ENCODE measurements around the gene FBXL19. TPM values are rescaled to one million over a fixed set of nuclear protein-coding genes. Genes with fewer than 3 reads are reported as not detected.
A peak's percentile ranks its signal among the peaks of the same experiment; 100 is the strongest.

Gene FBXL19
- total and polyA plus RNA-seq, 9 of the 15 experiments (the other 6 are each of a cell fraction or from before 2014, with no cell fraction given): 0.13 to 48.0 (median 13.5) TPM; not detected in 1

- TF ChIP-seq SIN3B (IDR thresholded peaks at IDR 0.05; ENCODE audit: low read depth) (no peak), KLF6 (CRISPR knock-in tag; IDR thresholded peaks at IDR 0.05; ENCODE audit: borderline replicate concordance) (no peak), ZNF134 (CRISPR knock-in tag; conservative IDR thresholded peaks at IDR 0.05) (no peak), SMARCA4 (IDR thresholded peaks at IDR 0.05) (peak; percentile 40; the same call in 1 of the 2 replicates), SP2 (IDR thresholded peaks at IDR 0.05; ENCODE audit: extremely low read depth, low read depth, low read length, poor library complexity, severe bottlenecking) (no peak), TCF7 (IDR thresholded peaks at IDR 0.05; ENCODE audit: borderline replicate concordance) (no peak), ZNF316 (IDR thresholded peaks at IDR 0.05) (no peak), PCBP2 (IDR thresholded peaks at IDR 0.05; ENCODE audit: low read depth, low read length, poor library complexity, severe bottlenecking) (no peak), CREBBP (IDR thresholded peaks at IDR 0.05; ENCODE audit: low read depth, low read length) (no peak), RB1 (IDR thresholded peaks at IDR 0.05; ENCODE audit: low read depth) (no peak), HNRNPK (IDR thresholded peaks at IDR 0.05; ENCODE audit: low read depth, low read length, poor library complexity, severe bottlenecking) (no peak), CREM (IDR thresholded peaks at IDR 0.05; ENCODE audit: low read depth) (no peak)
- TF ChIP-seq, protein P1, sequence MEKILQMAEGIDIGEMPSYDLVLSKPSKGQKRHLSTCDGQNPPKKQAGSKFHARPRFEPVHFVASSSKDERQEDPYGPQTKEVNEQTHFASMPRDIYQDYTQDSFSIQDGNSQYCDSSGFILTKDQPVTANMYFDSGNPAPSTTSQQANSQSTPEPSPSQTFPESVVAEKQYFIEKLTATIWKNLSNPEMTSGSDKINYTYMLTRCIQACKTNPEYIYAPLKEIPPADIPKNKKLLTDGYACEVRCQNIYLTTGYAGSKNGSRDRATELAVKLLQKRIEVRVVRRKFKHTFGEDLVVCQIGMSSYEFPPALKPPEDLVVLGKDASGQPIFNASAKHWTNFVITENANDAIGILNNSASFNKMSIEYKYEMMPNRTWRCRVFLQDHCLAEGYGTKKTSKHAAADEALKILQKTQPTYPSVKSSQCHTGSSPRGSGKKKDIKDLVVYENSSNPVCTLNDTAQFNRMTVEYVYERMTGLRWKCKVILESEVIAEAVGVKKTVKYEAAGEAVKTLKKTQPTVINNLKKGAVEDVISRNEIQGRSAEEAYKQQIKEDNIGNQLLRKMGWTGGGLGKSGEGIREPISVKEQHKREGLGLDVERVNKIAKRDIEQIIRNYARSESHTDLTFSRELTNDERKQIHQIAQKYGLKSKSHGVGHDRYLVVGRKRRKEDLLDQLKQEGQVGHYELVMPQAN (IDR thresholded peaks at IDR 0.05; ENCODE audit: borderline replicate concordance): no peak
- TF ChIP-seq, protein P2, sequence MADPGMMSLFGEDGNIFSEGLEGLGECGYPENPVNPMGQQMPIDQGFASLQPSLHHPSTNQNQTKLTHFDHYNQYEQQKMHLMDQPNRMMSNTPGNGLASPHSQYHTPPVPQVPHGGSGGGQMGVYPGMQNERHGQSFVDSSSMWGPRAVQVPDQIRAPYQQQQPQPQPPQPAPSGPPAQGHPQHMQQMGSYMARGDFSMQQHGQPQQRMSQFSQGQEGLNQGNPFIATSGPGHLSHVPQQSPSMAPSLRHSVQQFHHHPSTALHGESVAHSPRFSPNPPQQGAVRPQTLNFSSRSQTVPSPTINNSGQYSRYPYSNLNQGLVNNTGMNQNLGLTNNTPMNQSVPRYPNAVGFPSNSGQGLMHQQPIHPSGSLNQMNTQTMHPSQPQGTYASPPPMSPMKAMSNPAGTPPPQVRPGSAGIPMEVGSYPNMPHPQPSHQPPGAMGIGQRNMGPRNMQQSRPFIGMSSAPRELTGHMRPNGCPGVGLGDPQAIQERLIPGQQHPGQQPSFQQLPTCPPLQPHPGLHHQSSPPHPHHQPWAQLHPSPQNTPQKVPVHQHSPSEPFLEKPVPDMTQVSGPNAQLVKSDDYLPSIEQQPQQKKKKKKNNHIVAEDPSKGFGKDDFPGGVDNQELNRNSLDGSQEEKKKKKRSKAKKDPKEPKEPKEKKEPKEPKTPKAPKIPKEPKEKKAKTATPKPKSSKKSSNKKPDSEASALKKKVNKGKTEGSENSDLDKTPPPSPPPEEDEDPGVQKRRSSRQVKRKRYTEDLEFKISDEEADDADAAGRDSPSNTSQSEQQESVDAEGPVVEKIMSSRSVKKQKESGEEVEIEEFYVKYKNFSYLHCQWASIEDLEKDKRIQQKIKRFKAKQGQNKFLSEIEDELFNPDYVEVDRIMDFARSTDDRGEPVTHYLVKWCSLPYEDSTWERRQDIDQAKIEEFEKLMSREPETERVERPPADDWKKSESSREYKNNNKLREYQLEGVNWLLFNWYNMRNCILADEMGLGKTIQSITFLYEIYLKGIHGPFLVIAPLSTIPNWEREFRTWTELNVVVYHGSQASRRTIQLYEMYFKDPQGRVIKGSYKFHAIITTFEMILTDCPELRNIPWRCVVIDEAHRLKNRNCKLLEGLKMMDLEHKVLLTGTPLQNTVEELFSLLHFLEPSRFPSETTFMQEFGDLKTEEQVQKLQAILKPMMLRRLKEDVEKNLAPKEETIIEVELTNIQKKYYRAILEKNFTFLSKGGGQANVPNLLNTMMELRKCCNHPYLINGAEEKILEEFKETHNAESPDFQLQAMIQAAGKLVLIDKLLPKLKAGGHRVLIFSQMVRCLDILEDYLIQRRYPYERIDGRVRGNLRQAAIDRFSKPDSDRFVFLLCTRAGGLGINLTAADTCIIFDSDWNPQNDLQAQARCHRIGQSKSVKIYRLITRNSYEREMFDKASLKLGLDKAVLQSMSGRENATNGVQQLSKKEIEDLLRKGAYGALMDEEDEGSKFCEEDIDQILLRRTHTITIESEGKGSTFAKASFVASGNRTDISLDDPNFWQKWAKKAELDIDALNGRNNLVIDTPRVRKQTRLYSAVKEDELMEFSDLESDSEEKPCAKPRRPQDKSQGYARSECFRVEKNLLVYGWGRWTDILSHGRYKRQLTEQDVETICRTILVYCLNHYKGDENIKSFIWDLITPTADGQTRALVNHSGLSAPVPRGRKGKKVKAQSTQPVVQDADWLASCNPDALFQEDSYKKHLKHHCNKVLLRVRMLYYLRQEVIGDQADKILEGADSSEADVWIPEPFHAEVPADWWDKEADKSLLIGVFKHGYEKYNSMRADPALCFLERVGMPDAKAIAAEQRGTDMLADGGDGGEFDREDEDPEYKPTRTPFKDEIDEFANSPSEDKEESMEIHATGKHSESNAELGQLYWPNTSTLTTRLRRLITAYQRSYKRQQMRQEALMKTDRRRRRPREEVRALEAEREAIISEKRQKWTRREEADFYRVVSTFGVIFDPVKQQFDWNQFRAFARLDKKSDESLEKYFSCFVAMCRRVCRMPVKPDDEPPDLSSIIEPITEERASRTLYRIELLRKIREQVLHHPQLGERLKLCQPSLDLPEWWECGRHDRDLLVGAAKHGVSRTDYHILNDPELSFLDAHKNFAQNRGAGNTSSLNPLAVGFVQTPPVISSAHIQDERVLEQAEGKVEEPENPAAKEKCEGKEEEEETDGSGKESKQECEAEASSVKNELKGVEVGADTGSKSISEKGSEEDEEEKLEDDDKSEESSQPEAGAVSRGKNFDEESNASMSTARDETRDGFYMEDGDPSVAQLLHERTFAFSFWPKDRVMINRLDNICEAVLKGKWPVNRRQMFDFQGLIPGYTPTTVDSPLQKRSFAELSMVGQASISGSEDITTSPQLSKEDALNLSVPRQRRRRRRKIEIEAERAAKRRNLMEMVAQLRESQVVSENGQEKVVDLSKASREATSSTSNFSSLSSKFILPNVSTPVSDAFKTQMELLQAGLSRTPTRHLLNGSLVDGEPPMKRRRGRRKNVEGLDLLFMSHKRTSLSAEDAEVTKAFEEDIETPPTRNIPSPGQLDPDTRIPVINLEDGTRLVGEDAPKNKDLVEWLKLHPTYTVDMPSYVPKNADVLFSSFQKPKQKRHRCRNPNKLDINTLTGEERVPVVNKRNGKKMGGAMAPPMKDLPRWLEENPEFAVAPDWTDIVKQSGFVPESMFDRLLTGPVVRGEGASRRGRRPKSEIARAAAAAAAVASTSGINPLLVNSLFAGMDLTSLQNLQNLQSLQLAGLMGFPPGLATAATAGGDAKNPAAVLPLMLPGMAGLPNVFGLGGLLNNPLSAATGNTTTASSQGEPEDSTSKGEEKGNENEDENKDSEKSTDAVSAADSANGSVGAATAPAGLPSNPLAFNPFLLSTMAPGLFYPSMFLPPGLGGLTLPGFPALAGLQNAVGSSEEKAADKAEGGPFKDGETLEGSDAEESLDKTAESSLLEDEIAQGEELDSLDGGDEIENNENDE (IDR thresholded peaks at IDR 0.05; ENCODE audit: low read depth, low read length): no peak
- TF ChIP-seq, protein P3, sequence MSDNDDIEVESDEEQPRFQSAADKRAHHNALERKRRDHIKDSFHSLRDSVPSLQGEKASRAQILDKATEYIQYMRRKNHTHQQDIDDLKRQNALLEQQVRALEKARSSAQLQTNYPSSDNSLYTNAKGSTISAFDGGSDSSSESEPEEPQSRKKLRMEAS (CRISPR knock-in tag; IDR thresholded peaks at IDR 0.05): peak; percentile 13; the same call in 1 of the 2 replicates
These were observed 28.6 kb upstream of the FBXL19 start (continued) for GRCh38 chr16:30894540-30895368.

Data from K562 (cell line).